GM18951 (cell line): ENCODE data around the gene COPZ1.
A peak's percentile ranks its signal among the peaks of the same experiment; 100 is the strongest.

Experiments used
- POLR2A ChIP-seq: IDR thresholded peaks from 4 replicates; pipeline ENCODE4 v1.6.1; 2011; ENCODE audit warnings: mild to moderate bottlenecking; ENCODE audit not compliant: insufficient read length, insufficient read depth; ENCODE audit errors: extremely low read depth
- in situ Hi-C: fragments of 300-500 bp; cut with MboI; formaldehyde crosslinking; loops from one replicate; pipeline ENCODE4 v1.12.0; 2022; ENCODE audit warnings: low sequenced_read_pairs, mixed read lengths, inconsistent platforms; ENCODE audit not compliant: unreplicated experiment

Gene COPZ1

GRCh38 chr12:54352891-54353874 lies 28.3 kb downstream of the COPZ1 start:
- TF ChIP-seq POLR2A = no peak
- in situ Hi-C loops = loop anchor here (25.0 kb wide), 1 partner anchor 341 kb away; the partner anchor contains the start of genes HOXC8 and HOXC9

DNA sequence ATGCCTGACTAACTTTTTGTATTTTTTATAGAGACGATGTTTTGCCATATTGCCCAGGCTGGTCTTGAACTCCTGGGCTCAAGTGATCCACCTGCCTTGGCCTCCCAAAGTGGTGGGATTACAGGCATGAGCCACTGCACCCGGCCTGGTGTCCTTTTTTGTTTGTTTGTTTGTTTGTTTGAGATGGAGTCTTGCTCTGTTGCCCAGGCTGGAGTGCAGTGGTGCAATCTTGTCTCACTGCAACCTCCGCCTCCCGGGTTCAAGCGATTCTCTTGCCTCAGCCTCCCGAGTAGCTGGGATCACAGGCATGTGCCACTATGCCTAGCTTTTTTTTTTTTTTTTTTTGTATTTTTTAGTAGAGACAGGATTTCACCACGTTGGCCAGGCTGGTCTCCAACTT lies 29.3 kb downstream of the COPZ1 start:
- in situ Hi-C loops = loop anchor here (25.0 kb wide), 1 partner anchor 342 kb away; the partner anchor contains the start of genes HOXC8 and HOXC9

GRCh38 chr12:54355104-54355815 lies 30.3 kb downstream of the COPZ1 start:
- in situ Hi-C loops = loop anchor here (25.0 kb wide), 1 partner anchor 343 kb away; the partner anchor contains the start of genes HOXC8 and HOXC9
- no peak for TF ChIP-seq POLR2A

DNA sequence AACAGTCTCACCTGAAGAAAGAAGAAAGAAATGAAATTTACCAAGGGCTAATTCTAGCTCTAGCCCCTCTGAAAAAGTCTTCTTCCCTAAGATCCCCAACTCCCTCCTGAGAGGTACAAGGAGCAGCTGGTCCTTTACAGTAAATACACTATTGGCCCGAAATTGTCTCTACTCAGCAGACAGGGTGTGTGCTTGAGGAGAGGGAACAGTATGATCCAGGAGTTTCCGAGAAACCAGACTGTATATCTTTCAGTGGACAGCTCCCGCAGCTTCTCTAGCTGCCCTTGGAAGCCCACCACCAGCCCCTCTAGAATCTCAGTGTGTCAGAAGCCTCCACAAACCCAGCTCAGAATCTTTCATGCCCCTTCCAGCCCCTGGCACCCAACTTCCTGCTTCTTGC lies 31.3 kb downstream of the COPZ1 start:
- no peak for TF ChIP-seq POLR2A
- in situ Hi-C loops = loop anchor here (25.0 kb wide), 1 partner anchor 344 kb away; the partner anchor contains the start of genes HOXC8 and HOXC9

DNA sequence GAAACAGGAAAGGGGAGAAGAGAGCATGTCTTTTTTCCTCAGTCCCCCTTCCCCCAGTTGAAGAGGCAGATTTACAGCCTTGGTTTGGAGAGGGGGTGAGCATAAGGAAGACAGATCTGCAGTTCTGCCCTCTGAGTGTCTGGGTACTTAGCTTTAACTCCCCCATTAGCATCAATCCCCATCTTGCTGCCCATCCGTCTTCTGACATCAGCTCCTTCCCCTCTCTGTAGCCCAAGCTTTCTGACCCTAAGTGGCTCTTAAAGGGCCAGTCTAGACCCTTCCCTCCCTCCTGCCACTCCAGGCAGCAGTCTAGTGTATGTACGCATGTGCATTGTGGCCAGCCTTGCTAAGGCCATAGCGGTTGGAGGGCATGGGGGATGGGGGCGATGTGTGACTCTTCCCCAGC lies 32.0 kb downstream of the COPZ1 start:
- in situ Hi-C loops = loop anchor here (25.0 kb wide), 1 partner anchor 345 kb away; the partner anchor contains the start of genes HOXC8 and HOXC9

DNA sequence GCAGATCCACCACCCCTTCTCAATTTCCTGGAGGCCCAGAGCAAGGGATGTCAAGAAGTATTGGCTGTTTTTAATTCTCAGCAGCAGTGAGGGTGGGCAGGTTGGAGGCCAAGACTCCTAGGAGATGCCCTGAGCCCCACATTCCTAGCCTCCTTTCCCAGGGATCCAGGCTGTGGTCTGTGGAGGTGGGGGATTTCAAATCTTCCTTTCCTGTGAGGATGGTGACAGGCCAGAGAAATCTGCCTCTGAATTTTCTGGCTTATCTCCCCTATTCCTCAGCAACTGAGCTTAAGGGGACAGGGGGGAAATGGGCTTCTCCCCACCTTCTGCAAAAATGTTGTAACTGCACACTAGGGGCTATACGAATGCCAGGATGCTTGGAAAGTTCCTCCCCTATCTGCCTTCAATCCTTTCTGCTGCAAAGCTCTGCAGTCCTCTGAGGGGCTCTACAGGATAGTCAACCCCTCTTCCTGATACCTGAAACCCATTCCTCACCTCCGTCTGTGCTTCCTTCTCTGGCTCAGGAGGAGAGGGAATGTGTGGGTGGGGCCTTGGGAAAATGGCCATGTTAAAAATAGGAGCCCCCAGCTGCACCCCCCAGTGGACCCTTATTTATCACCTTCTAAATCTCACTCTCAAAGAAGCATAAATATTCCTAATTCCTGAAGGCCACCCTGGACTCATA lies 32.7 kb downstream of the COPZ1 start:
- TF ChIP-seq POLR2A = no peak
- in situ Hi-C loops = loop anchor here (25.0 kb wide), 1 partner anchor 345 kb away; the partner anchor contains the start of genes HOXC8 and HOXC9

More for the DNA sequence above, 32.0 kb downstream of the COPZ1 start:
- TF ChIP-seq POLR2A = no peak

GRCh38 chr12:54358191-54358944 lies 33.4 kb downstream of the COPZ1 start:
- in situ Hi-C loops = loop anchor here (25.0 kb wide), 1 partner anchor 346 kb away; the partner anchor contains the start of genes HOXC8 and HOXC9

GRCh38 chr12:54358945-54359761 lies 34.2 kb downstream of the COPZ1 start:
- in situ Hi-C loops = loop anchor here (25.0 kb wide), 1 partner anchor 347 kb away; the partner anchor contains the start of genes HOXC8 and HOXC9
- peak; percentile 28 for TF ChIP-seq POLR2A

More at GRCh38 chr12:54358191-54358944, 33.4 kb downstream of the COPZ1 start:
- TF ChIP-seq POLR2A = peak; percentile 40

GRCh38 chr12:54359762-54360351 lies 34.9 kb downstream of the COPZ1 start:
- in situ Hi-C loops = loop anchor here (10.0 to 25.0 kb wide), 2 partner anchors 125 to 348 kb away; partner anchors contain the start of genes HOXC8 and HOXC9
- TF ChIP-seq POLR2A = no peak

GRCh38 chr12:54360717-54361456 lies 36.0 kb downstream of the COPZ1 start:
- in situ Hi-C loops = loop anchor here (10.0 to 25.0 kb wide), 2 partner anchors 126 to 349 kb away; partner anchors contain the start of genes HOXC8 and HOXC9
- TF ChIP-seq POLR2A = no peak
